HEK293 (cell line): ENCODE measurements around the gene PLXNA2.
A peak's percentile ranks its signal among the peaks of the same experiment; 100 is the strongest.

Source experiments
- CTCF ChIP-seq: fragments of 450-650 bp; formaldehyde crosslinking; IDR thresholded peaks from 2 replicates; pipeline ENCODE4 v1.5.1; 2016; ENCODE audit warnings: missing biosample characterization, missing genetic modification characterization
- KLF16 ChIP-seq: fragments of 450-650 bp; formaldehyde crosslinking; IDR thresholded peaks from 2 replicates; pipeline ENCODE4 v1.5.1; 2017; ENCODE audit warnings: missing biosample characterization, missing genetic modification characterization
- ZBTB7A ChIP-seq: fragments of 450-650 bp; formaldehyde crosslinking; IDR thresholded peaks from 2 replicates; pipeline ENCODE4 v1.5.1; 2016; ENCODE audit warnings: low read depth, missing biosample characterization, missing genetic modification characterization
- ZBTB8A ChIP-seq: fragments of 450-650 bp; formaldehyde crosslinking; IDR thresholded peaks from 2 replicates; pipeline ENCODE4 v1.5.1; 2016; ENCODE audit warnings: missing biosample characterization, missing genetic modification characterization
- ZNF239 ChIP-seq: fragments of 450-650 bp; formaldehyde crosslinking; IDR thresholded peaks from 2 replicates; pipeline ENCODE4 v1.5.1; 2016; ENCODE audit warnings: missing biosample characterization, missing genetic modification characterization
- ZNF366 ChIP-seq: fragments of 450-650 bp; formaldehyde crosslinking; conservative IDR thresholded peaks from 2 replicates; pipeline ENCODE4 v1.5.1; 2016; ENCODE audit warnings: missing biosample characterization, missing genetic modification characterization
- ZNF518A ChIP-seq: fragments of 450-650 bp; formaldehyde crosslinking; conservative IDR thresholded peaks from 2 replicates; pipeline ENCODE4 v1.5.1; 2016; ENCODE audit warnings: low read depth, missing biosample characterization, missing genetic modification characterization
- ZNF560 ChIP-seq: fragments of 450-650 bp; formaldehyde crosslinking; IDR thresholded peaks from 2 replicates; pipeline ENCODE4 v1.5.1; 2017; ENCODE audit warnings: missing biosample characterization, missing genetic modification characterization, borderline replicate concordance
- ZNF670 ChIP-seq: fragments of 450-650 bp; formaldehyde crosslinking; IDR thresholded peaks from 2 replicates; pipeline ENCODE4 v1.5.1; 2016; ENCODE audit warnings: missing biosample characterization, missing genetic modification characterization, low read depth
- ZXDB ChIP-seq: fragments of 450-650 bp; formaldehyde crosslinking; IDR thresholded peaks from 2 replicates; pipeline ENCODE4 v1.5.1; 2016; ENCODE audit warnings: missing biosample characterization, missing genetic modification characterization

- no peak for TF ChIP-seq CTCF (tag by site-specific recombination)
- TF ChIP-seq ZNF518A (tag by site-specific recombination), result no peak
- no peak for TF ChIP-seq ZNF239
- TF ChIP-seq ZBTB7A (tag by site-specific recombination), result no peak
- no peak for TF ChIP-seq ZNF366 (tag by site-specific recombination)
- peak; percentile 41; the same call in 1 of the 2 replicates for TF ChIP-seq ZBTB8A (tag by site-specific recombination)
- TF ChIP-seq ZNF670, result no peak
- TF ChIP-seq ZXDB (tag by site-specific recombination), result no peak
- no peak for TF ChIP-seq ZNF560
- TF ChIP-seq KLF16 (tag by site-specific recombination), result no peak
Observed at GRCh38 chr1:208225954-208226937, 17.9 kb downstream of the PLXNA2 start.
